CD4-positive, alpha-beta T cell (primary cell): Measurements from ENCODE around the gene DKK3. TPM values are rescaled to one million over a fixed set of nuclear protein-coding genes. Genes with fewer than 3 reads are reported as not detected.

Experiments used
- ATAC-seq: fragments of 200-7000 bp; cut with Tn5 transposase; one replicate; pipeline ENCODE4 v1.10.0; 2022; ENCODE audit warnings: mild to moderate bottlenecking; ENCODE audit not compliant: poor library complexity
- CTCF ChIA-PET: fragments of 350-600 bp; sonication (Branson Sonifier 250); formaldehyde crosslinking; loops from one replicate; lab custom pipeline; 2021; ENCODE audit warnings: antibody characterized with exemption, inconsistent platforms; lab: Charles Lee
- POLR2A ChIA-PET: fragments of 350-600 bp; sonication (Branson Sonifier 250); formaldehyde crosslinking; loops from one replicate; lab custom pipeline; 2021; ENCODE audit warnings: antibody characterized with exemption, inconsistent platforms; lab: Charles Lee
- DNase-seq, 14 experiments: peaks; one replicate each; pipeline ENCODE4 v3.0.0-alpha.2; 2013 to 2020; ENCODE audit warnings: mixed read lengths in 2 of 14
- H3K27ac ChIP-seq, 2 donors: one replicate each; pipeline versions ENCODE4 v1.5.1 to v1.7.0; 2013; ENCODE audit warnings: low read length in 2 of 2, low read depth in 1 of 2, mild to moderate bottlenecking in 1 of 2
- H3K27me3 ChIP-seq, 2 experiments: 1 replicate in 1 of 2; 2 replicates in 1 of 2; pipeline versions ENCODE4 v1.6.1 to v1.7.0; 2013; ENCODE audit warnings: low read length in 2 of 2, control low read depth in 1 of 2, mild to moderate bottlenecking in 1 of 2, moderate library complexity in 1 of 2; ENCODE audit not compliant: insufficient read depth in 2 of 2, control insufficient read depth in 1 of 2
- H3K36me3 ChIP-seq: one replicate; pipeline ENCODE4 v1.6.1; 2013; ENCODE audit warnings: low read length, control low read depth; ENCODE audit not compliant: insufficient read depth
- H3K4me1 ChIP-seq: one replicate; pipeline ENCODE4 v1.6.1; 2013; ENCODE audit warnings: low read length, control low read depth; ENCODE audit not compliant: insufficient read depth
- H3K4me3 ChIP-seq: one replicate; pipeline ENCODE4 v1.5.1; 2013; ENCODE audit warnings: mild to moderate bottlenecking, low read length, moderate library complexity
- H3K9me3 ChIP-seq, 2 experiments: 1 replicate in 1 of 2; 2 replicates in 1 of 2; pipeline versions ENCODE4 v1.6.1 to v1.7.0; 2013; ENCODE audit warnings: low read length in 2 of 2, mild to moderate bottlenecking in 2 of 2, control low read depth in 1 of 2, moderate library complexity in 1 of 2; ENCODE audit not compliant: control insufficient read depth in 1 of 2, insufficient read depth in 1 of 2
- H3K27ac Mint-ChIP-seq: one replicate; pipeline ENCODE4 v1.8.0; 2020; ENCODE audit warnings: mixed read lengths
- H3K27me3 Mint-ChIP-seq: one replicate; pipeline ENCODE4 v1.8.0; 2021; ENCODE audit warnings: mixed read lengths
- H3K36me3 Mint-ChIP-seq: one replicate; pipeline ENCODE4 v1.8.0; 2021; ENCODE audit warnings: low read depth, mixed read lengths
- H3K4me1 Mint-ChIP-seq: one replicate; pipeline ENCODE4 v1.8.0; 2021; ENCODE audit warnings: low read depth, mixed read lengths
- H3K4me3 Mint-ChIP-seq: one replicate; pipeline ENCODE4 v1.8.0; 2020; ENCODE audit warnings: mild to moderate bottlenecking, mixed read lengths
- H3K9me3 Mint-ChIP-seq: one replicate; pipeline ENCODE4 v1.8.0; 2020; ENCODE audit warnings: mixed read lengths
- intact Hi-C, 2 experiments: fragments of 100-400 bp; cut with DNase I in 1 of 2; cut with micrococcal nuclease in 1 of 2; formaldehyde crosslinking; loops; one replicate each; pipeline versions ENCODE4 v1.15.1 to v1.9.0; 2023 to 2025; cut with DNase I, micrococcal nuclease
- total RNA-seq, 174 experiments: library from RNA in 2 of 174; stranded (reverse) in 2 of 174; gene quantifications; one replicate each; pipeline ENCODE4 v1.2.3 and lab custom pipeline; 2021 to 2026
- TF ChIP-seq, protein P1 (sequence below): fragments of 200-600 bp; IDR thresholded peaks from one replicate; pipeline ENCODE4 v1.8.0; 2022; ENCODE audit warnings: antibody characterized with exemption, mild to moderate bottlenecking

Gene DKK3
- total RNA-seq, 2 experiments from 2014 or later, result 0.61 to 0.71 TPM

- no peaks in the 10 kb centered on the region for H3K4me1 ChIP-seq
- no peak overlapping the region for H3K27ac ChIP-seq
- no peaks in the 10 kb centered on the region for H3K9me3 Mint-ChIP-seq
- H3K27me3 ChIP-seq, result no peaks in the 10 kb centered on the region
- H3K4me3 Mint-ChIP-seq, result no peak overlapping the region
- DNase-seq (no peak), ATAC-seq (no peak)
- H3K9me3 ChIP-seq, result no peaks in the 10 kb centered on the region
- TF ChIP-seq, protein P1, sequence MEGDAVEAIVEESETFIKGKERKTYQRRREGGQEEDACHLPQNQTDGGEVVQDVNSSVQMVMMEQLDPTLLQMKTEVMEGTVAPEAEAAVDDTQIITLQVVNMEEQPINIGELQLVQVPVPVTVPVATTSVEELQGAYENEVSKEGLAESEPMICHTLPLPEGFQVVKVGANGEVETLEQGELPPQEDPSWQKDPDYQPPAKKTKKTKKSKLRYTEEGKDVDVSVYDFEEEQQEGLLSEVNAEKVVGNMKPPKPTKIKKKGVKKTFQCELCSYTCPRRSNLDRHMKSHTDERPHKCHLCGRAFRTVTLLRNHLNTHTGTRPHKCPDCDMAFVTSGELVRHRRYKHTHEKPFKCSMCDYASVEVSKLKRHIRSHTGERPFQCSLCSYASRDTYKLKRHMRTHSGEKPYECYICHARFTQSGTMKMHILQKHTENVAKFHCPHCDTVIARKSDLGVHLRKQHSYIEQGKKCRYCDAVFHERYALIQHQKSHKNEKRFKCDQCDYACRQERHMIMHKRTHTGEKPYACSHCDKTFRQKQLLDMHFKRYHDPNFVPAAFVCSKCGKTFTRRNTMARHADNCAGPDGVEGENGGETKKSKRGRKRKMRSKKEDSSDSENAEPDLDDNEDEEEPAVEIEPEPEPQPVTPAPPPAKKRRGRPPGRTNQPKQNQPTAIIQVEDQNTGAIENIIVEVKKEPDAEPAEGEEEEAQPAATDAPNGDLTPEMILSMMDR, result no peak
- H3K4me3 ChIP-seq, result no peak overlapping the region
- H3K4me1 Mint-ChIP-seq, result no peaks in the 10 kb centered on the region
- H3K36me3 Mint-ChIP-seq, result no peaks in the 10 kb centered on the region
- intact Hi-C loops, result no loop called here
- no peaks in the 10 kb centered on the region for H3K27me3 Mint-ChIP-seq
- ChIA-PET CTCF (no interaction called here), POLR2A (no interaction called here)
- no peak overlapping the region for H3K27ac Mint-ChIP-seq
- no peaks in the 10 kb centered on the region for H3K36me3 ChIP-seq
These were observed 20.3 kb downstream of the DKK3 start for GRCh38 chr11:11988099-11988651.

DNA sequence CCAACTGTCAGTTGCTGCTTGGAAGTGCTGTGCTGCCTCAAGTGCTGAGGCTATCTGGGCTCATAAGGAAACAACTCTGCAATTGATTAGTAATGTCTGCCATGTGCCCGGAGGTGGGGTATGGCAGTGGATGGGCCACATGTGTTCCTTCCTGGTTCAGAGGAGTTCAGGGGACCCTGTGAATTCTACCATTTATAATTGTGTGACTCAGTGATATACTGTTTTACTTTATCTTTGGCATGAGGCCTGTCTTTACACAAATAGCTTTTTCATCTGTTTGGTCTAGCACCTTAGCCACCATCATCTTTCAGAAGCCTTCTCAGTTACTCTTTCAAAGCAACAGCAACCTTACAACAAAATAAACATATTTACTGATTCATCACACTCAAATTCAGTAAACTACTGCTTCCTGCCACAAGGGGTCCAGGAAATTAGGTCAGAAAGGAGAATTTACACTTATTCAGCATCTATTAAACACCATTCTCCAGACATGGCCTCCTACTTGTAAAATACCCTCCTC, 20.9 kb downstream of the DKK3 start:
- Histone ChIP-seq H3K4me3 (no peak overlapping the region), H3K9me3 (no peaks in the 10 kb centered on the region), H3K36me3 (no peaks in the 10 kb centered on the region), H3K4me1 (no peaks in the 10 kb centered on the region), H3K27ac (no peak overlapping the region), H3K27me3 (no peaks in the 10 kb centered on the region)
- TF ChIP-seq, protein P1, result peak; percentile 22
- DNase-seq (peak in 2 of 14 experiments; percentile 18 to 23), ATAC-seq (no peak)
- H3K4me1 Mint-ChIP-seq, result no peaks in the 10 kb centered on the region
- H3K4me3 Mint-ChIP-seq, result no peak overlapping the region
- H3K27me3 Mint-ChIP-seq, result no peaks in the 10 kb centered on the region
- H3K9me3 Mint-ChIP-seq, result no peaks in the 10 kb centered on the region
- ChIA-PET CTCF (interaction anchor here (1.2 to 1.4 kb wide), 2 partner anchors 8 to 32 kb away, joined by 3 read pairs; no protein-coding TSS in a partner anchor), POLR2A (no interaction called here)
- H3K36me3 Mint-ChIP-seq, result no peaks in the 10 kb centered on the region
- H3K27ac Mint-ChIP-seq, result no peak overlapping the region
- intact Hi-C loops, result no loop called here

GRCh38 chr11:11985954-11986949, 22.2 kb downstream of the DKK3 start:
- TF ChIP-seq, protein P1, result no peak
- ATAC-seq, result no peak
- no peaks in the 10 kb centered on the region for H3K9me3 Mint-ChIP-seq
- no peaks in the 10 kb centered on the region for H3K27me3 ChIP-seq
- no peaks in the 10 kb centered on the region for H3K4me1 Mint-ChIP-seq
- H3K27ac ChIP-seq, result no peak overlapping the region
- H3K36me3 ChIP-seq, result no peaks in the 10 kb centered on the region
- no peaks in the 10 kb centered on the region for H3K36me3 Mint-ChIP-seq
- no peaks in the 10 kb centered on the region for H3K4me1 ChIP-seq
- no peak for DNase-seq
- H3K9me3 ChIP-seq, result peaks cover 0 to 8% of the 10 kb centered on the region in 2 experiments
- intact Hi-C loops, result no loop called here
- ChIA-PET CTCF (interaction anchor here (1.2 to 1.4 kb wide), 2 partner anchors 10 to 31 kb away, joined by 3 read pairs; no protein-coding TSS in a partner anchor), POLR2A (no interaction called here)
- H3K27ac Mint-ChIP-seq, result no peak overlapping the region
- H3K27me3 Mint-ChIP-seq, result no peaks in the 10 kb centered on the region
- no peak overlapping the region for H3K4me3 Mint-ChIP-seq
- H3K4me3 ChIP-seq, result no peak overlapping the region
